SJSA1 (cell line): Measurements from ENCODE around the gene NPHP3. TPM values are rescaled to one million over a fixed set of nuclear protein-coding genes. Genes with fewer than 3 reads are reported as not detected.

ENCODE experiments used
- DNase-seq, 2 experiments: peaks; one replicate each; pipeline ENCODE4 v3.0.0-alpha.2; 2015 to 2020; ENCODE audit warnings: low spot score in 2 of 2, low read depth in 1 of 2
- H3K27ac ChIP-seq: fragments of 250-450 bp; sonication (Bioruptor Pico); 2 replicates; pipeline ENCODE4 v1.5.1; 2020; ENCODE audit warnings: mild to moderate bottlenecking, moderate library complexity
- H3K27me3 ChIP-seq: fragments of 250-450 bp; sonication (Bioruptor Pico); replicated peaks from 2 replicates; pipeline ENCODE4 v1.5.1; 2020; ENCODE audit warnings: mild to moderate bottlenecking, moderate library complexity
- H3K36me3 ChIP-seq: fragments of 250-450 bp; sonication (Bioruptor Pico); 2 replicates; pipeline ENCODE4 v1.5.1; 2020; ENCODE audit warnings: mild to moderate bottlenecking
- H3K4me1 ChIP-seq: fragments of 250-450 bp; sonication (Bioruptor Pico); replicated peaks from 2 replicates; pipeline ENCODE4 v1.6.1; 2021; ENCODE audit warnings: mild to moderate bottlenecking
- H3K4me3 ChIP-seq: fragments of 250-450 bp; sonication (Bioruptor Pico); 2 replicates; pipeline ENCODE4 v1.5.1; 2020; ENCODE audit warnings: mild to moderate bottlenecking
- H3K9me3 ChIP-seq: fragments of 250-450 bp; sonication (Bioruptor Pico); replicated peaks from 2 replicates; pipeline ENCODE4 v1.5.1; 2020; ENCODE audit warnings: mild to moderate bottlenecking
- total RNA-seq: library from RNA; depleted of rRNA; stranded (reverse); fragments of >200 nt; shearing (Covaris generic); gene quantifications from 2 replicates; pipeline ENCODE4 v1.2.3, GENCODE V29; 2014

NPHP3 gene
- total RNA-seq, 1 experiment from 2014 or later, result 25.8 TPM

- Histone ChIP-seq H3K36me3 (no peaks in the 10 kb centered on the region), H3K27me3 (no peaks in the 10 kb centered on the region), H3K27ac (no peak overlapping the region), H3K4me3 (no peak overlapping the region), H3K9me3 (no peaks in the 10 kb centered on the region), H3K4me1 (peaks cover 8% of the 10 kb centered on the region; the same call in 1 of the 2 replicates)
- DNase-seq, result no peak
These were observed 60.0 kb downstream of the NPHP3 start for GRCh38 chr3:132662212-132662611.

- no peak for DNase-seq
- no peak overlapping the region; the same call in 1 of the 2 replicates for H3K27ac ChIP-seq
These were observed 61.1 kb downstream of the NPHP3 start for GRCh38 chr3:132661101-132661500.

GRCh38 chr3:132660811-132661070 lies 61.5 kb downstream of the NPHP3 start:
- Histone ChIP-seq H3K27me3 (no peaks in the 10 kb centered on the region), H3K36me3 (no peaks in the 10 kb centered on the region), H3K4me1 (peaks cover 8% of the 10 kb centered on the region; the same call in 1 of the 2 replicates), H3K9me3 (no peaks in the 10 kb centered on the region), H3K4me3 (peak overlapping the region; percentile 81), H3K27ac (peak overlapping the region; percentile 63; the same call in 1 of the 2 replicates)
- no peak for DNase-seq

More at GRCh38 chr3:132661101-132661500, 61.1 kb downstream of the NPHP3 start:
- Histone ChIP-seq H3K9me3 (no peaks in the 10 kb centered on the region), H3K36me3 (no peaks in the 10 kb centered on the region), H3K4me3 (peak overlapping the region; percentile 81), H3K4me1 (peaks cover 8% of the 10 kb centered on the region; the same call in 1 of the 2 replicates), H3K27me3 (no peaks in the 10 kb centered on the region)

DNA sequence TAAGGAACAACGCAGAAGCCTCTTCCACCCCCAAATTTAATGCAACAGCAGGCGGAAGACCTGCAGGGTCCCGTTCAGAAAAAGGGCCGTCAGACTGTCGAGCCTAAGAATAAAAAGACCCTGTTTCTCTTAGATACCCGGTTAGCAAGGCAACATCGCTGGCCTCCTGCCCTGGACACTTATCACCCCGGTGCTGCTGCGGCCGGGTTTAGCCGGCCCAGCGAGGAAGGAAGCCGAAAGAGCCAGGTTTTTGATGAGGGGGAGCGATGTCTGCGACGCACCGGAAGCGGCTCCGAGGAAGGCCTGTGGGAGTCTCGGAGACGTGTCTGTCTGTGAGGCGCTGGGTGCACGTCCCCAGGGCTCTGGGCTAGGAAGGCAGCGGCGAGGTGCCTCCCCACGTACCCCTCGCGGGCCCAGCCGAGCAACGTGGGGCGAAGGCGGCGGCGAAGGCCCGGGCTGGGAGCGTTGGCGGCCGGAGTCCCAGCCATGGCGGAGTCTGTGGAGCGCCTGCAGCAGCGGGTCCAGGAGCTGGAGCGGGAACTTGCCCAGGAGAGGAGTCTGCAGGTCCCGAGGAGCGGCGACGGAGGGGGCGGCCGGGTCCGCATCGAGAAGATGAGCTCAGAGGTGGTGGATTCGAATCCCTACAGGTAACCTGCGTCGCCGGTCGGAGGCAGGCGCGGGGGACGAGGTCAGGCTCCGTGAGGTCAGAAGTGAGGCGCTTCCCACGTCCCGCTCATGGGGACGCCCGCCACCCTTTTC lies 62.0 kb downstream of the NPHP3 start, which contains the start of gene UBA5:
Gene UBA5, plus strand, starts transcription at position 278 of the 759 bp plus-strand sequence. Its CDS starts 209 bp downstream, at position 487.
- DNase-seq, result peak; percentile 62 to 76
- Histone ChIP-seq H3K36me3 (no peaks in the 10 kb centered on the region), H3K9me3 (no peaks in the 10 kb centered on the region), H3K27me3 (no peaks in the 10 kb centered on the region), H3K4me1 (peaks cover 8% of the 10 kb centered on the region; the same call in 1 of the 2 replicates), H3K27ac (peak within 1 kb of the TSS; percentile 63), H3K4me3 (peak within 1 kb of the TSS; percentile 81)

DNA sequence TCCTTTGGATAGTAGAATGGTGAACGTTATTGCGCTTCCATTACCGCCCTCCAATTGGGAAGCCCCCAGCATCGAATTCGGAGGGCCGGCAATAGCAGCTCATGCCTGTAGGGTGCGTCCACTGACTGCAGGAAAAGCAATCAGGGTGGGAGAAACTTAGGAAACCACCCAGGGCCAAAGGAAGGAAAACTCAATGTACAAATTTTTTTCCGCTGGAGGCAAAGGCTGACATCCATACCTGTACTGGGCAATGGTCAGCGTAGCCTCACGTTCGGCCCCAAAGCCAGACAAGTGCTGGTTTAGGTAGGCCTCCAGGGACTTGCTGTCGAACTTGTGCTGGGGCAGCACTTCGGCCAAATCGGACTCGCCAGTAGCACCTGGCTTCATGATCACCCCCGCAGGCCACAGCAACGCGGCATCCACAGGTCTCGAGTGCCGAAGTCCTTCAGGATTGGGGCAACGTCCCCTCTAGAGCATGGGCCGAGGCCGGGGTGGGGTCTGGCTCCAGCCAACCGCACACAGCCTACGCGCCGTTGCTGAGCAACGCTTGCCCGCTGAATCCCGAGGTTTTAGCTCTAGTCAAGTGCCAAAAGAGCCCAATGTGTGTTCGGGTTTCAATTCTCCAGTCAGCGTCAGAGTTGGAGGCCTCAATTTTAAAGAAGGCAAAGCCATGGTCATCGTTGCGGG lies 62.7 kb downstream of the NPHP3 start, which contains the start of gene ACAD11:
Gene ACAD11, minus strand, starts transcription at position 445 of the 687 bp plus-strand sequence. Its CDS starts 58 bp downstream, at position 387.
- peak within 1 kb of the TSS; percentile 81 for H3K4me3 ChIP-seq
- DNase-seq, result peak; percentile 59 to 72
- H3K27ac ChIP-seq, result peak within 1 kb of the TSS; percentile 63
- H3K27me3 ChIP-seq, result no peaks in the 10 kb centered on the region
- peaks cover 8% of the 10 kb centered on the region; the same call in 1 of the 2 replicates for H3K4me1 ChIP-seq
- H3K9me3 ChIP-seq, result no peaks in the 10 kb centered on the region
- no peaks in the 10 kb centered on the region for H3K36me3 ChIP-seq

DNA sequence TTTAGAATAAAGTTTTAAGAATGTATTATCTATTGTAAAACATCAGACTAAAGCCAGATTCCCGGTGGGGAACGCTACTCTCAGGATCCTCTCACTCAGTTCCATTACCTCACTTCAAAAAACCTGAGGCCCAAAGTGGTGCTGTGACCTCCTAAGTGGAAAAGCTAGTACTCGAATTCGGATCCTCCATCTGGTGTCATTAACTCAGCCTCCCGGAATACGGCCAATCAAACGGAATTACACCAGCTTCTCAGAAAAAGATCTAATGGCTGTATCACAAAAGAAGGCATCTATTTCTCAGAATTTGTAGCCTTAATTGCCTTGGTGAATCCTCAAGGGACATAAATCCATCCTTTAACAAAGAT lies 63.2 kb downstream of the NPHP3 start:
- H3K27ac ChIP-seq, result peak overlapping the region; percentile 63; the same call in 1 of the 2 replicates

GRCh38 chr3:132657869-132658747 lies 64.1 kb downstream of the NPHP3 start:
- Histone ChIP-seq H3K4me1 (peaks cover 8% of the 10 kb centered on the region; the same call in 1 of the 2 replicates), H3K4me3 (no peak overlapping the region), H3K27me3 (no peaks in the 10 kb centered on the region), H3K36me3 (no peaks in the 10 kb centered on the region), H3K27ac (no peak overlapping the region), H3K9me3 (no peaks in the 10 kb centered on the region)
- no peak for DNase-seq

More for the DNA sequence above, 63.2 kb downstream of the NPHP3 start:
- Histone ChIP-seq H3K4me1 (peaks cover 8% of the 10 kb centered on the region; the same call in 1 of the 2 replicates), H3K9me3 (no peaks in the 10 kb centered on the region), H3K4me3 (peak overlapping the region; percentile 81), H3K27me3 (no peaks in the 10 kb centered on the region), H3K36me3 (no peaks in the 10 kb centered on the region)
- no peak for DNase-seq

- Histone ChIP-seq H3K27me3 (no peaks in the 10 kb centered on the region), H3K4me3 (no peak overlapping the region), H3K36me3 (no peaks in the 10 kb centered on the region), H3K9me3 (no peaks in the 10 kb centered on the region), H3K4me1 (peaks cover 8% of the 10 kb centered on the region; the same call in 1 of the 2 replicates), H3K27ac (no peak overlapping the region)
- DNase-seq, result no peak
These were observed 66.7 kb downstream of the NPHP3 start for GRCh38 chr3:132655471-132655870.

GRCh38 chr3:132654721-132655120 lies 67.5 kb downstream of the NPHP3 start:
- H3K36me3 ChIP-seq, result no peaks in the 10 kb centered on the region
- no peak for DNase-seq
- H3K4me1 ChIP-seq, result peaks cover 8% of the 10 kb centered on the region; the same call in 1 of the 2 replicates
- no peaks in the 10 kb centered on the region for H3K27me3 ChIP-seq
- no peak overlapping the region for H3K27ac ChIP-seq
- no peak overlapping the region for H3K4me3 ChIP-seq
- H3K9me3 ChIP-seq, result no peaks in the 10 kb centered on the region

- Histone ChIP-seq H3K4me3 (no peak overlapping the region), H3K4me1 (peaks cover 7% of the 10 kb centered on the region; the same call in 1 of the 2 replicates), H3K27ac (no peak overlapping the region), H3K36me3 (no peaks in the 10 kb centered on the region), H3K9me3 (no peaks in the 10 kb centered on the region), H3K27me3 (no peaks in the 10 kb centered on the region)
- no peak for DNase-seq
These were observed 68.0 kb downstream of the NPHP3 start for GRCh38 chr3:132654190-132654589.

- H3K27ac ChIP-seq, result no peak overlapping the region
- no peaks in the 10 kb centered on the region for H3K4me1 ChIP-seq
- no peaks in the 10 kb centered on the region for H3K9me3 ChIP-seq
- no peaks in the 10 kb centered on the region for H3K36me3 ChIP-seq
- no peak overlapping the region for H3K4me3 ChIP-seq
- no peaks in the 10 kb centered on the region for H3K27me3 ChIP-seq
- no peak for DNase-seq
These were observed 69.5 kb downstream of the NPHP3 start for GRCh38 chr3:132652640-132653270.

GRCh38 chr3:132650153-132650552 lies 72.1 kb downstream of the NPHP3 start:
- Histone ChIP-seq H3K4me3 (no peak overlapping the region), H3K36me3 (no peaks in the 10 kb centered on the region), H3K27ac (no peak overlapping the region), H3K27me3 (no peaks in the 10 kb centered on the region), H3K4me1 (0 out of 2 replicates have a peak, but pooled peaks cover under 1% of the 10 kb centered on the region), H3K9me3 (no peaks in the 10 kb centered on the region)
- no peak for DNase-seq

DNA sequence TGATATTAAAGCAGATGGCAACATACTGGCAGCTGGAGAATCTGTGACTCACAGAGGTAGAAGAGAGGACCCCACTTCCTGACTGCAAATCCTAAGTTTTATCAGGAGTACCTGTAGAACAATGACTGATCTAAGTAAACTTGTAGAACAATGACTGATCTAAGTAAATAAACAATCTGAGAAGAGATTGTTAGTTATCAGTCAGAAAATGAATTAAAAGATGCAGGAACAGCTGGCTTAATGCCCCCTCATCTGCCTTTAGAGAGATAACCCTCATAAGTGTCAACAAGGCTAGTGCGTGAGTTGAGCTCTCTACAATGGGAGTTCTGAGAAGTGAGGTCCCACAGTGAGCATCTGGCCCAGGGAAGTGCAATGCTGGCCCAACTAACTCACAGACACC lies 77.2 kb downstream of the NPHP3 start:
- Histone ChIP-seq H3K4me3 (no peak overlapping the region), H3K4me1 (0 out of 2 replicates have a peak, but pooled peaks cover 3% of the 10 kb centered on the region), H3K9me3 (no peaks in the 10 kb centered on the region), H3K36me3 (no peaks in the 10 kb centered on the region), H3K27me3 (no peaks in the 10 kb centered on the region), H3K27ac (no peak overlapping the region)
- no peak for DNase-seq
